SK-N-SH (cell line): ENCODE results near the gene SZT2. TPM values are rescaled to one million over a fixed set of nuclear protein-coding genes. Genes with fewer than 3 reads are reported as not detected.

Source experiments
- CTCF ChIA-PET: fragments of 300-600, 350-600 bp; formaldehyde crosslinking; extraction: SDS; loops from one replicate; lab custom pipeline; 2021; lab: Yijun Ruan, JAX
- POLR2A ChIA-PET: fragments of 350-600 bp; sonication (Branson Sonifier 250); formaldehyde crosslinking; extraction: SDS; loops from one replicate; lab custom pipeline; 2020; ENCODE audit warnings: antibody characterized with exemption, inconsistent platforms; lab: Yijun Ruan, JAX
- DNase-seq: peaks from one replicate; pipeline ENCODE4 v3.0.0; 2012
- H2AFZ ChIP-seq: fragments of 200-600 bp; sonication (generic); 2 replicates; pipeline ENCODE4 v1.8.1; 2016; ENCODE audit warnings: antibody characterized with exemption, mild to moderate bottlenecking, low read depth
- H3F3A ChIP-seq: fragments of 200-600 bp; sonication (generic); replicated peaks from 2 replicates; pipeline ENCODE3; 2016; ENCODE audit warnings: antibody characterized with exemption, mild to moderate bottlenecking; ENCODE audit not compliant: insufficient read depth
- H3K27ac ChIP-seq, 2 experiments: fragments of 200-500 bp in 1 of 2; fragments of 200-600 bp in 1 of 2; sonication (Bioruptor generic) in 1 of 2; sonication (generic), shearing (Covaris generic) in 1 of 2; 2 replicates each; pipeline versions ENCODE4 v1.5.1 to v1.6.1; 2014 to 2016; ENCODE audit warnings: low read depth in 2 of 2, inconsistent platforms in 1 of 2, low read length in 1 of 2, mild to moderate bottlenecking in 1 of 2, mixed read lengths in 1 of 2
- H3K27me3 ChIP-seq: fragments of 200-600 bp; sonication (generic), shearing (Covaris generic); 2 replicates; pipeline ENCODE4 v1.6.1; 2016; ENCODE audit warnings: mixed run types; ENCODE audit not compliant: insufficient read depth
- H3K36me3 ChIP-seq, 2 experiments: fragments of 200-500 bp in 1 of 2; fragments of 200-600 bp in 1 of 2; sonication (Bioruptor generic) in 1 of 2; sonication (generic) in 1 of 2; replicated peaks in 1 of 2; 2 replicates each; pipeline versions ENCODE3 to v1.5.1; 2014 to 2016; ENCODE audit warnings: low read length in 1 of 2, mild to moderate bottlenecking in 1 of 2; ENCODE audit not compliant: insufficient read depth in 2 of 2, control insufficient read depth in 1 of 2
- H3K4me1 ChIP-seq, 2 experiments: fragments of 200-500 bp in 1 of 2; fragments of 200-600 bp in 1 of 2; sonication (Bioruptor generic) in 1 of 2; sonication (generic), shearing (Covaris generic) in 1 of 2; 2 replicates each; pipeline versions ENCODE4 v1.5.1 to v1.6.1; 2014 to 2016; ENCODE audit warnings: low read depth in 1 of 2, low read length in 1 of 2, mixed run types in 1 of 2; ENCODE audit not compliant: insufficient read depth in 2 of 2, control insufficient read depth in 1 of 2
- H3K4me2 ChIP-seq: fragments of 200-600 bp; sonication (generic), shearing (Covaris generic); 2 replicates; pipeline ENCODE4 v1.6.1; 2017; ENCODE audit warnings: mixed run types
- H3K4me3 ChIP-seq, 2 experiments: fragments of 200-500 bp in 1 of 2; fragments of 200-600 bp in 1 of 2; sonication (Bioruptor generic) in 1 of 2; sonication (generic), shearing (Covaris generic) in 1 of 2; 2 replicates each; pipeline versions ENCODE4 v1.5.1 to v1.8.1; 2014 to 2016; ENCODE audit warnings: low read depth in 2 of 2, inconsistent platforms in 1 of 2, low read length in 1 of 2, mild to moderate bottlenecking in 1 of 2, mixed read lengths in 1 of 2, moderate library complexity in 1 of 2
- H3K79me2 ChIP-seq: fragments of 200-600 bp; sonication (generic); 2 replicates; pipeline ENCODE4 v1.8.1; 2017; ENCODE audit warnings: mild to moderate bottlenecking; ENCODE audit not compliant: insufficient read depth
- H3K9ac ChIP-seq: fragments of 200-600 bp; sonication (generic); 2 replicates; pipeline ENCODE4 v1.6.1; 2017; ENCODE audit warnings: mixed run types
- H3K9me2 ChIP-seq: fragments of 200-600 bp; sonication (generic); 2 replicates; pipeline ENCODE4 v1.6.1; 2017; ENCODE audit warnings: mixed run types
- H3K9me3 ChIP-seq: fragments of 200-600 bp; sonication (generic); 2 replicates; pipeline ENCODE4 v1.6.1; 2017; ENCODE audit warnings: mixed run types, mild to moderate bottlenecking, moderate library complexity
- H4K20me1 ChIP-seq: fragments of 200-600 bp; sonication (generic); 2 replicates; pipeline ENCODE4 v1.6.1; 2017; ENCODE audit warnings: mild to moderate bottlenecking, mixed run types; ENCODE audit not compliant: insufficient read depth
- CHD2 ChIP-seq: fragments of 150-350 bp; IDR thresholded peaks from 2 replicates; pipeline ENCODE4 v1.6.1; 2018; ENCODE audit warnings: low read length; ENCODE audit not compliant: partially characterized antibody
- EP300 ChIP-seq, 2 experiments: IDR thresholded peaks; 2 replicates each; pipeline versions ENCODE4 v1.4.0 to v1.6.1; 2012; ENCODE audit warnings: borderline replicate concordance in 1 of 2, low read depth in 1 of 2, low read length in 1 of 2
- FOXJ3 ChIP-seq: sonication (generic); formaldehyde crosslinking; IDR thresholded peaks from 2 replicates; pipeline ENCODE4 v1.5.1; 2020; ENCODE audit warnings: mild to moderate bottlenecking, missing genetic modification reagents
- FOXM1 ChIP-seq: IDR thresholded peaks from 2 replicates; pipeline ENCODE4 v1.4.0; 2012; ENCODE audit warnings: low read depth, mild to moderate bottlenecking
- GABPA ChIP-seq: IDR thresholded peaks from 2 replicates; pipeline ENCODE4 v1.4.0; 2012; ENCODE audit warnings: low read depth, mild to moderate bottlenecking
- JUND ChIP-seq: IDR thresholded peaks from 2 replicates; pipeline ENCODE4 v1.4.0; 2012
- MAX ChIP-seq: IDR thresholded peaks from 2 replicates; pipeline ENCODE4 v1.4.0; 2012; ENCODE audit warnings: low read depth
- NFIC ChIP-seq: IDR thresholded peaks from 2 replicates; pipeline ENCODE4 v1.4.0; 2012; ENCODE audit warnings: borderline replicate concordance
- NRF1 ChIP-seq: IDR thresholded peaks from 2 replicates; pipeline ENCODE4 v1.6.1; 2012; ENCODE audit warnings: low read depth, mild to moderate bottlenecking, low read length
- POLR2AphosphoS5 ChIP-seq: IDR thresholded peaks from 2 replicates; pipeline ENCODE4 v1.6.1; 2012; ENCODE audit warnings: low read depth, low read length
- RAD21 ChIP-seq: IDR thresholded peaks from 2 replicates; pipeline ENCODE4 v1.6.1; 2012; ENCODE audit warnings: mild to moderate bottlenecking, low read length
- RCOR1 ChIP-seq: fragments of 150-350 bp; IDR thresholded peaks from 2 replicates; pipeline ENCODE4 v1.6.1; 2017; ENCODE audit warnings: antibody characterized with exemption, low read length
- SIN3A ChIP-seq: IDR thresholded peaks from 2 replicates; pipeline ENCODE4 v1.6.1; 2012; ENCODE audit warnings: low read depth, mild to moderate bottlenecking, low read length, moderate library complexity, borderline replicate concordance
- SMC3 ChIP-seq: IDR thresholded peaks from 2 replicates; pipeline ENCODE4 v1.6.1; 2012; ENCODE audit warnings: low read depth, low read length, improper control_type of control experiment
- TAF1 ChIP-seq: IDR thresholded peaks from 2 replicates; pipeline ENCODE4 v1.6.1; 2012; ENCODE audit warnings: low read depth, mild to moderate bottlenecking, low read length, moderate library complexity, borderline replicate concordance
- TEAD4 ChIP-seq: IDR thresholded peaks from 2 replicates; pipeline ENCODE4 v1.4.0; 2012; ENCODE audit warnings: mild to moderate bottlenecking, borderline replicate concordance; ENCODE audit not compliant: insufficient read depth
- USF1 ChIP-seq: IDR thresholded peaks from 2 replicates; pipeline ENCODE4 v1.4.0; 2012; ENCODE audit warnings: low read depth, borderline replicate concordance
- USF2 ChIP-seq: fragments of 150-350 bp; IDR thresholded peaks from 2 replicates; pipeline ENCODE4 v1.6.1; 2017; ENCODE audit warnings: antibody characterized with exemption, low read length, low read depth, borderline replicate concordance
- ZBTB33 ChIP-seq: IDR thresholded peaks from 2 replicates; pipeline ENCODE4 v1.4.0; 2012; ENCODE audit warnings: low read depth, borderline replicate concordance
- WGBS: methylation state at CpG from one replicate; pipeline ENCODE4 v1.1.6; 2017; ENCODE audit warnings: low lambda C conversion rate; 5-methylcytosine and 5-hydroxymethylcytosine counted together
- polyA plus RNA-seq, 3 experiments: library from polyadenylated mRNA; depleted of rRNA; stranded (reverse); fragments of >200 nt; gene quantifications; 2 replicates each; pipeline ENCODE4 v1.2.3, GENCODE V29; 2012

Gene SZT2
- polyA plus RNA-seq, 1 of the 3 experiments (the other 2 are of a cell fraction), result 12.9 TPM

GRCh38 chr1:43469932-43470331, 80.2 kb downstream of the SZT2 start:
- POLR2A ChIA-PET, result no interaction called here
- no peak overlapping the region for H2AFZ ChIP-seq
- no peak for DNase-seq

GRCh38 chr1:43472087-43472462, 82.4 kb downstream of the SZT2 start:
- Histone ChIP-seq H3K36me3 (no peaks in the 10 kb centered on the region), H3F3A (peaks cover 35% of the 10 kb centered on the region), H3K4me2 (peak overlapping the region; percentile 72), H3K4me1 (peaks cover 10 to 37% of the 10 kb centered on the region in 2 experiments), H2AFZ (peak overlapping the region; percentile 45)
- TF ChIP-seq FOXJ3 (CRISPR knock-in tag), result no peak
- no peak for TF ChIP-seq SIN3A
- no peak for TF ChIP-seq USF1
- TF ChIP-seq JUND, result no peak
- no peak for TF ChIP-seq ZBTB33
- no peak for TF ChIP-seq NRF1
- TF ChIP-seq POLR2AphosphoS5, result no peak
- TF ChIP-seq, all 33 proteins: peak for 0
- H3K27ac ChIP-seq, result peak overlapping the region; percentile 16 to 96; a peak in 3 of 4 replicates
- WGBS, result 82% methylated on average over 5 of the region's 5 CpGs
- H3K4me3 ChIP-seq, result no peak overlapping the region
- DNase-seq, result no peak
- CTCF ChIA-PET, result no interaction called here
- H3K9me3 ChIP-seq, result no peaks in the 10 kb centered on the region
- no peaks in the 10 kb centered on the region for H3K79me2 ChIP-seq
- no peaks in the 10 kb centered on the region for H3K9me2 ChIP-seq
- H3K9ac ChIP-seq, result peak overlapping the region; percentile 68; the same call in 1 of the 2 replicates
- no peaks in the 10 kb centered on the region for H3K27me3 ChIP-seq
- POLR2A ChIA-PET, result no interaction called here
- H4K20me1 ChIP-seq, result no peaks in the 10 kb centered on the region

More at GRCh38 chr1:43469932-43470331, 80.2 kb downstream of the SZT2 start:
- H3F3A ChIP-seq, result peaks cover 27% of the 10 kb centered on the region
- no peaks in the 10 kb centered on the region for H3K36me3 ChIP-seq
- no peak overlapping the region for H3K4me3 ChIP-seq
- no peaks in the 10 kb centered on the region for H4K20me1 ChIP-seq
- no peak overlapping the region for H3K27ac ChIP-seq
- CTCF ChIA-PET, result no interaction called here
- TF ChIP-seq TAF1 (no peak), SIN3A (no peak), EP300 (IDR thresholded peaks at IDR 0.05; ENCODE audit: borderline replicate concordance in 1 of 2, low read depth in 1 of 2, low read length in 1 of 2) (no peak), TEAD4 (no peak), USF2 (no peak), ZBTB33 (no peak), RAD21 (no peak), RCOR1 (no peak), CHD2 (no peak), FOXM1 (no peak), NFIC (no peak), SMC3 (no peak), GABPA (no peak), MAX (no peak)
- TF ChIP-seq, all 33 proteins: peak for 0
- Histone ChIP-seq H3K9ac (no peak overlapping the region), H3K9me3 (no peaks in the 10 kb centered on the region), H3K4me2 (no peak overlapping the region), H3K9me2 (no peaks in the 10 kb centered on the region), H3K27me3 (no peaks in the 10 kb centered on the region), H3K79me2 (no peaks in the 10 kb centered on the region), H3K4me1 (peaks cover 23 to 26% of the 10 kb centered on the region in 2 experiments)
- WGBS, result 100% methylated on average over 1 of the region's 1 CpG
